HS-27A (cell line): Measurements from ENCODE around the gene SPIN2B.

ENCODE experiments used
- DNase-seq: peaks from one replicate; pipeline ENCODE4 v3.0.0-alpha.2; 2012; ENCODE audit warnings: low read depth, missing footprints

Gene SPIN2B

GRCh38 chrX:57070185-57070984 is 51.0 kb downstream of the SPIN2B start:
- no peak for DNase-seq
